NCI-H187 treated with DMSO at 0.1 percent for 48 hours (cell line): ENCODE data around the gene TMEM92.

Source experiments
- DNase-seq: peaks from one replicate; lab custom pipeline; 2025; lab: John Stamatoyannopoulos, UW

TMEM92 gene

DNA sequence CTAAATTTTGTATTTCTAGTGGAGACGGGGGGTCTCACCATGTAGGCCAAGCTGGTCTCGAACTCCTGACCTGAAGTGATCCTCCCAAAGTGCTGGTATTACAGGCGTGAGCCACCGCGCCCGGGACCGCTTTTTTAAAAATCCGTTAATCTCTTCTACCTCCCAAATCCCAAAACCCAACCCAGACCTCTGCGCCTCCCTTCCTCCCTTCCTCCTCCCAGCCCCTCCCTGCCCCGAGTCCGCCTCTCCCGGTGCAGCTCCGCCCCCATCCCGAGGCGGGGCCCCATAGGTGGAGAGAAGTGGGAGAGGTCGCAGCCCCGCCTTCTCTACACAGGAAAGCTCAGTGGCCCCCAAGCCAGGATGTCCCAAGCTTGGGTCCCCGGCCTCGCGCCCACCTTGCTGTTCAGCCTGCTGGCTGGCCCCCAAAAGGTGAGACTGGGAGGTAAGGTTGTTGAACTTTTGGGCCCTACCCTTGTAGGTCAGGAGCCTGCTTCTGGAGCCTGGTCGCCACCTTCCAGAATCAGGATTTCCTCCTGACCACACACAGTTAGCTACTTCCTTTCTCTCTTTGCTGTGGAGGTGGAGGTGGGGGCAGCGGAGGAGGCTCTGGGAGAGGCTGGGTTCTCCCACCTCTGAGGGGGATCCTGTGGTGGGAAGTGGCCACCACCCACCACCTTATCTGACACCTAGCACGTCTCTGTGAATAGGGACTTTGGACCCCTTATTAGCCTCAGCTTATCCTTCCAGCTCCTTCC lies at the start of gene TMEM92:
TSS of gene TMEM92 (plus strand) at position 325 of the 755 bp plus-strand sequence. CDS start at position 361, 36 bp downstream.
- DNase-seq, result no peak

DNA sequence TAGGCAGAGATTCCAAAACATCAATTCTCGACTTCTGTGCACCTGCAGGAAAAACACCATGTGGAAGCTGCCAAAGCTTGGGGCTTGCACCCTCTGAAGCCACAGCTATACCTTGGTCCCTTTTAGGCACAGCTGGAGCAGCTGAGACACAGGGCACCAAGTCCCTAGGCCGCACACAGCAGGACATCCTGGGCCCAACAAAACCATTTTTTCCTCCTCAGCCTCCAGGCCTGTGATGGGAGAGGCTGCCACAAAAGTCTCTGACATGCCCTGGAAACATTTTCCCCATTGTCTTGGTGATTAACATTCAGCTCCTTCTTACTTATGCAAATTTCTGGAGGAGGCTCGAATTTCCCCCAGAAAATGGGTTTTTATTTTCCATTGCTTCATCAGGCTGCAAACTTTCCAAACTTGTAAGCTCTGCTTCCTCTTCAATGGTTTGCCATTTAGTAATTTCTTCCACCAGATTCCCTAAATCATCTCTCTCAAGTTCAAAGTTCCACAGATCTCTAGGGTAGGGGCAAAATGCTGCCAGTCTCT lies 48.5 kb upstream of the TMEM92 start:
- DNase-seq, result no peak

DNA sequence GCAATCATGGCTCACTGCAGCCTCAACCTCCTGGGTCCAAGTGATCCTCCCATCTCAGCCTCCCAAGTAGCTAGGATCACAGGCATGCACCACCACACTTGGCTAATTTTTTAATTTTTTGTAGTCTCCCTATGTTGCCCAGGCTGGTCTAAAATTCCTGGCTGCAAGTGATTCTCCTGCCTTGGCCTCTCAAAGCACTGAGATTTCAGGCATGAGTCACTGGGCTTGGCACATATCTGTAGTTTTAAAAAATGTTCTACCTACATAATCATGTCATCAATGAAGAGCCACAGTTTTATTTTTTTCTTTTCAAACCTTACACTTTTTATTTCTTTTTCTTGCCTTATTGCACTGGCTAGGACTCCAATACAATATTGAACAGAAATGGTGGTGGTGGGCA lies 39.7 kb upstream of the TMEM92 start:
- DNase-seq, result no peak

DNA sequence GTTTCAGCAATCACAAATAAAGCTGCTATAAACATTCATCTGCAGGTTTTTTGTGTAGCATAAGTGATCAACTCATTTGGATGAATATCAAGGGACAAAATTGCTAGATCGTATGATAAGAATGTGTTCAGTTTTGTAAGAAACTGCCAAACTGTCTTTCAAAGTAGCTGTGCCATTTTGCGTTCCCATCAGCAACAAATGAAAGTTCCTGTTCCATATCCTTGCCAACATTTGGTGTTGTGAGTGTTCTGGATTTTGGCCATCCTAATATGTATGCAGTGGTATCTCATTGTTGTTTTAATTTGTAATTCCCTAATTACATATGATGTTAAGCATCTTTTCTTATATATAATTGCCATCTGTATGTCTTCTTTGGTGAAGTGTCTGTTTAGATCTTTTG lies 36.4 kb upstream of the TMEM92 start:
- no peak for DNase-seq

DNA sequence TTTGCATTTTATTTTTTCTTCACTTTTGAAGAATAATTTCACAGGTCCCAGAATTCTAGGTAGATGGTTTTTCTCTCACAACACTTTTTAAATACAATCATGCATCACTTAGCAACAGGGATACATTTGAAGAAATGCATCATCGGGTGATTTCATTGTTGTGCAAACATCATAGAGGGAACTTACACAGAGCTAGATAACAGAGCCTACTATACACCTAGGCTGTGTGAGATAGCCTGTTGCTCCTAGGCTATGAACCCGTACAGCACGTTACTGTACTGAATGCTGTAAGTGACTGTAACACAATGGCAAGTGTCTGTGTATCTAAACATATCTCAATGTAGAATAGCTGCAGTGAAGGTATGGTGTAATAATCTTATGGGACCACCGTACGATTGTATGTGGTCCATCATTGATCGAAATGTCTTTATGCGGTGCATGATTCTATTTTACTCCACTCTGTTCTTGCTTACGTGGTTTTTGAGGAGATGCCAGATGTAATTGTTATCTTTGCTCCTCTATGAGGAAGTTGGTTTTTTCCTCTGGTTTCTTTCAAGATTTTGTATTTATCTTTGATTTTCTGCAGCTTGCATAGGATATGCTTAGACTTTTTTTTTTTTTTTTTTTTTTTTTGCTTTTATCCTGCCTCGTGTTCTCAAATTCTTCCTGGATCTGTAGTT lies 35.5 kb upstream of the TMEM92 start:
- no peak for DNase-seq

DNA sequence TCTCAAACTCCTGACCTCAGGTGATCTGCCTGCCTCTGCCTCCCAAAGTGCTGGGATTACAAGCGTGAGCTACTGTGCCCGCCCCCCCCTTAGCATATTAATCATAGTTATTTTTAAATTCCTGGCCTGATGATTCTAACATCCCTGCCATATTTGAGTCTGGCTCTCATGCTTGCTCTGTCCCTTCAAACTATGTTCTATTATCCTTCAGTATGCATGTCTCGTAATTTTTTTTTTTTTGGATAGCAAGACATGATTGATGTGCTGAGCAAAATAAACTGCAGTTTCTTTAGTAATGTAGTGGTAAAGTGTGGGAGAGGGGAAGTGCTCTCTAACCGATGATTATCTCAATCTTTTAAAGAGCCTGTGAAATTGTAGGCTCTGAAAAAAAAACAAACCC lies 34.3 kb upstream of the TMEM92 start:
- no peak for DNase-seq

DNA sequence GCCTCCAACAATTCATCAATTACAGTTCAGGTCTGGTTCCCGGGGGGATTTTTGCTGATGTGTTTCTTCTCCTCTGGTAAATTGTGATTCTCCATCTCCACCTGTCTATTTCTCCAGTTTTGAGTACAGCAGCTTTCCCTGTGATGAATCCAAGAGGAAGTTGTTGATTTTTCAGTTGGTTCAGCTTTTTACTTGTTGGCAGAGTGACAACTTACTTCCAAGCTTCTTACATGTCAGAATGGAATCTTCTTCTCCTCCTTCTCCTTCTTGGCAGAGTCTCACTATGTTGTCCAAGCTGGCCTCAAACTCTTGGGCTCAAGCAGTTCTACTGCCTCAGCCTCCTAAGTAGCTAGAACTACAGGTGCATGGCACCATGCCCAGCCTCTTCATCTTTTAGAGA lies 33.4 kb upstream of the TMEM92 start:
- DNase-seq, result no peak

DNA sequence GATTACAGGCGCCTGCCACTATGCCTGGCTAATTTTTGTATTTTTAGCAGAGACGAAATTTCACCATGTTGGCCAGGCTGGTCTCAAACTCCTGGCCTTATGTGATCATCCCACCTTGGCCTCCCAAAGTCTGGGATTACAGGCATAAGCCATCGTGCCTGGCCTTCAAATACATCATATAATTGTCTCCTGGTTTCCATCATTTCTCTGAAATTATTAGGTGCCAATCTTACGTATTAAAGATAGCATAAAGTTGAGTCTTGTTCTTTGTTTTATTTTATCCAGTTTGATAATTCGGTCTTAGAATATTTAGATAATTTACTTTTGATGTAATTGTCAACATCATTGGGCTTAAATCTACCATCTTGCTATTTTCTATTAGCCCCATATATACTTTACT lies 32.8 kb upstream of the TMEM92 start:
- DNase-seq, result no peak

DNA sequence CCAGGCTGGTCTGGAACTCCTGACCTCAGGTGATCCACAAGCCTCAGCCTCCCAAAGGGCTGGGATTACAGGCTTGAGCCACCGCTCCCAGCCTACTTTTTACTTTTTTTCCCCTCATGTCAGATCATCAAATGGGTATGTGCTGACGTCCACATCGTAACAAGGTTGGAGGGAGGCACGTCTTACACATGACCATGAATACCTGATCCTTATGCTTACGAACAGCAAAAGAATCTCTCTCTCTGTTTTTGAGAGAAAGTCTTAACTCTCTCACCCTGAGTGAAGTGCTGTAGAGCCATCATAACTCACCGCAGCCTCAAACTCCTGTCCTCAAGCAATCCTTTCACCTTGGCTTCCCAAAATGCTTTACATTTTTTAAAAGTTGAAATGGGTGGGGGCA lies 29.5 kb upstream of the TMEM92 start:
- DNase-seq, result no peak

DNA sequence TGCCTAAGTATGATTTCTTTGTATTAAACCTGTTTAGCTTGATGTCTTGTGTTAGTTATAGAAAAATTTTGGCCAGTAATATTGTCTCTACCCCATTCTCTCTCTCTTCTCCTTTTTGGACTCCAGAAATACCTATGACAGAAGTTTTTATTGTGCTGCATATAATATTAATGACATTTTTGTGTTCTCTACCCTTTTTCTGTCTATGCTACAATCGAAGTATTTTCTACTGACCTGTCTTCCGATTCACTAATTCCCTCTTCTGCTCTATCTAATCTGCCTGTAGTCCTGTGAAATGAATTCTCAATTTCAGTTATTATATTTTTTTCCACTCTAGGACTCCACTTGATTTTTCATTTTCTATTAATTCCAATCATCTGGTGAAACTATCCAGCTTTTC lies 26.0 kb upstream of the TMEM92 start:
- no peak for DNase-seq

DNA sequence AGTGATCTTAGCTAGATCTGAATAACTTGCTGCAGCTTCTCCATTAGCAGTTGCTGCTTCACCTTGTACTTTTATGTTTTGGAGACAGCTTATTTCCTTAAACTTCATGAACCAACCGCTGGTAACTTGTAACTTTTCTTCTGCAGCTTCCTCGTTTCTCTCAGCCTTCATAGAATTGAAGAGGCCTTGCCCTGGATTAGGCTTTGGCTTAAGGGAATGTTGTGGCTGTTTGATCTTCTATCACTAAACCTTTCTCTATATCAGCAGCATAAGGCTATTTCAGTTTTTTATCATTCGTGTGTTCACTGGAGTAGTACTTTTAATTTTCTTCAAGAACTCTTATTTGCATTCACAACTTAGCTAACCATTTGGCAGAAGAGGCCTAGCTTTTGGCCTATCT lies 21.5 kb upstream of the TMEM92 start:
- DNase-seq, result no peak

DNA sequence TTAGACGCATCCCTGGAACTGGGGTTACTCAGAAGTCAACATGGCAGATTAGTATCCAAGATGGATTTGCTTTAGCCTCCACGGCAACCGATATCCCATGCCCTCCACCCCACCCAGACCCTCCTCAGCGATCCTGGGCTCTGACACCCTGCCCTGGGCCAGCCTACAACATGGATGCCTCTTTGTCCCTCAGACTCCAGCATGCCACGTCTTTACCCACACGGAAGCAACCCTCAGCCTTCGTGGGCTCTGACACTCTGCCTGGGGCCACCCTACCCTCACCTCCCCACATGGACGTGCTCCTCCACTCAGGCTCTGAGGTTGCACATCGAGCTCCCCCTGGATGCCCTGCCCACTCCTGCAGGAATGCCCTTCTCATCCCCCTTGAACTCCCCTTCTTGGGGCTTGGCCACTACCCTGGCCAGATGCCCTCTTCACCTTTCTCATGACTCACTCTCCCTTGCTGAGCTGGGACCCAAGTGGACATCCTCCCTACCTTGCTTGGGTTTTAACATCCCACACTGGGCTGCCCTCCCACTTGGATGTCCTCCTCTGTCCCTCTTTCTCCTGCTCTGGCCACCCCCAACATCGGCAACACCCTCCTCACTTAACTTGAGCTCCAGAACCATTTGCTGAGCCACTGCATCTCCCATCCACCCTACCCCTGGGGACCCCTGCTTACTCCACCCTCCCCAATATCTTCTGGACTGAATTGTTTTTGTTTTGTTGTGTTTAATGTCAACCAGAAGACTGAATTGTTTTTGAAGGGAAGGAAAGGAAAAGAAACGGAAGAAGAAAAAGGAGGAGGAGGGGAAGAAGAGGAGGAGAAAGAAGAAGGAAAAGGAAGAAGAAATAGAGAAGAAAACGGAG lies 18.3 kb upstream of the TMEM92 start:
- DNase-seq, result no peak

DNA sequence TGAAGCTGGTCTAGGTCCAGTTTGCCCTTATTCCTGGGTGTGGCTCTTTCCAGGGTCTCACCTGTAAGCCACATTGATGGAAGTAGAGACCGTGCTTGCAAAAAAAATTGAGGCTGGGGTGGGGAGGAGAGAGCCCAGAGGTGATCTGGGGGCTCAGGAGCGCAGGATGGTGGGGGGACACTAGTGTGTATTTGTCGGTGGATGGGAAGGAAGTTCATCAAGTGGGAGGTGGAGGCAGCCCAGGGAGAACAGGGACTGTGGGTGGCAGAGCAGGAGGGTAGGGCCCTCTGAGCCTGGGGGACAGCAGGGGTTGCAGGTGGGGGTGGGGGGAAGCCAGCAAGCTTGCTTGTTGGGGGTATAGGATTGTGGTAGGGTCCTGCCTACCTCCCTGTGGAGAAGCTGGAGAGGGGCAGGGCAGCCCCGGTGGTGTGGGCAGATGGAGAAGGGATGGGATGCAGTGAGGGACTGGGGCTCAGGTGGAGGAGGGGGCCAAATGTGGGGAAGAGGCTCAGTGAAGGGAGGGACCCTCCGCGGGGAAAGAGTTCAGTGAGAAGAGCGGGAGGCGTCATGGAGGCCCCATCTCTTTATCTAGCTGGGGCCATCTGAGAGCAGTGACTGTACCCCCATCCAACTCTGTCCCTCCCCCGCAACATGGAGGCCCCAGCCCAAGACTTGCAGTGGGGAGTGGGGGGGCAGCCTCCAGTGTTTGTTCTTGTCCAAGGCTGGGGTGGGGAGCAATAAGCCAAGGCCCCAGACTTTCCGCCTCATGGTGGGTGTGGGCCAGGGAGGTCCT lies 17.2 kb upstream of the TMEM92 start:
- no peak for DNase-seq

DNA sequence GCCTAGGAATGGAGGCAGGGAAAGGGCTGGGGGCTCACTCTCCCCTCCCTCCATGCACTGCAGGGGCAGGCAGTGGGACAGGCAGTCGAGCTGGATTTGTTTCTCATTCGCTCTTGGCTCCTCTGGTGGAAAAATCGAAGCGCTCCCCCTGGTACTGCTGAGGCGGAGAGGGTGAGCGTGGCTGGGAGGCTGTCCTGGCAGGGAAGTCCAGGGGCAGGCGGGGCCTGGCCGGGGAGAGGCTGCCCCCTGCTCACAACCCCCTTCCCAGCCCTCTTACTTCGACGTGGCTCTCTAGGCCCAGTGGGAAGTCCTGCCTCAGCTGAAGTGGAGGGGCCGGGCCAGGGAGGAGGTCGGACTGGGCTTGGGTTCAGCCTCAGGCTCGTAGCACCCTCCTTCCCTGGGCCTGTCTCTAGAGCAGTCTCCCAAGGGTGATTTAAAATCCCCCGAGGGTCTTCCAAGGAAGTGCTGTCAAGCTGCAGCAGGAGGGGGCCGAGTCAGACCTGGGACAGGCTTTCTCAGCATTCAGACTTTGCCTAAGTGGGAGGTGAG lies 16.5 kb upstream of the TMEM92 start:
- DNase-seq, result no peak

DNA sequence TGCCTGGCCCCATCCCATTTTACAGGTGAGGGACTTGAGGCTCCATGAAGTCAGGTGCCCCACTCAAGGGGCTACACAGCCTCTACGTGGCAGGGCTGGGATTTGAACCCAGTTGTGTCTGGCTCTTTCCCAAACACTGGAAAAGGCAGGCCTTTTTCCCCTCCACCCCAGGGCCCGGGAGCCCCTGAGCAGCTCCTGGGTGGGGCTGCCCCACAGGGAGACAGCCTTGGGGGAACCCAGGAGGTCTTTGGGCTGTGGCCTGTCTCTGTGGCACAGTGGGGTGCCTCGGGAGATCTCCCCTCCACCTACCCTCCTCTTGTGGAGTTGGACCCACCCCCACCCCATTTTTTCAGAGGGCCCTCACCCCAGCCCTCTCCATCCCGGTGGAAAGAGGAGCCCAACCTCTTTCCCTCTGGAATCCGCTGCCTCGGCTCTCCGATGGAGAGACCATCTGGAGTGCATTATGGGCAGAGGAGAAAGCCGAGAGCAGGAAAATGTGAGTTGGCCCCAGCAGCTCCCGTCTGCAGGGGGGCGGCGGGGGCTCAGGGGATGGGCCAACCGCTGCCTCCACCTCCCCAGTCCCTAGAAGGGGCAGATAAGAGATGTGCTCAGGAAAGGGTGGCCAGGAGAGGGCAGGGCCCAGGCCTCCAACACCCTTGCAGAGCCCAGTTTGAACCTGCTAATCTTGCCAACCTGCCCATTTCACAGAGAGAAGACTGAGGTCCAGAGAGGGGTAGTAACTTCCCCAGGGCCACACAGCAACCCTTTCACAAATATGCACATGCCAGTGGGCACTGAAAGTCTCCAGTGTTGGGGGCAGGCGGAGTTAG lies 15.4 kb upstream of the TMEM92 start:
- no peak for DNase-seq

DNA sequence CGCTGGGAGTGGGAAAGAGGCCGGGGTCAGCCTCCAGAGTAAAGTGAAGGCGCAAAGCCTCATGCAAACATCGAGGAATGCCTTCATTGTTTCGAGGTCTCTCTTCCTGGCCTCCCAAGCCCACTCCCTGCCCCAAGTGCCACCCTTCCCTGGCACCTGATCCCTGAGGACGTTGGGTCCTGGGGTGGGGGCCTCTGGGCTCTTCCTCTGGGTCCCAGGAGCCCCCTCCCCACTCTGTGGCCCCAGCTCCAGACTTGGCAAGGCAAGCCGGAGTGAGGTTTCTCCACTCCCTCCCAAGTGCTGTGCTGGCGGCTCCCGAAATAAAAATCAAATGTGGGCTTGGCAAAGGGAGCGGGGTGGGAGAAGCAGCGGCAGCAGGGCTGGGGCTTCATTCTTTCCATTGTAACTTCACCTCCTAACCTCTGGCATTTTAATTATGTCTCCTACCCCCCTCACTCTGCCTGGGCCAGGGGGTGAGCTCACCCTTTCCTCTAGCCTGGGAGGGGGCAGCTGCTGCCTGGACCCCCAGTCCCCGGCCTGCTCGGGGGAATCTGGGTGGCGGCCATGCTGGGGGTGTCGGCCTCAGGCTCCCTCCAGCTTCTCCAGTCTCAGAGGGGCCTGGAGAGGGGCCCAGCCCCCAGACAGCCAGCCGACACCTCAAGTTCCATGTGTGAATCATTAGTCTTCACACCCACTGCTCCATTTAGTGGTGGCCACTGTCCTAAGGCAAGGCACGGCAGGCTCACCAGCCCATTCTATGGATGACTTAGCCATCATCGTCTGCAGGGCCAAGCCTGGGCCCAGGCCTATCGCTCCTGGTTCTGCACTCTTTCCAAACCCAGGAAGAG lies 14.6 kb upstream of the TMEM92 start:
- DNase-seq, result no peak

DNA sequence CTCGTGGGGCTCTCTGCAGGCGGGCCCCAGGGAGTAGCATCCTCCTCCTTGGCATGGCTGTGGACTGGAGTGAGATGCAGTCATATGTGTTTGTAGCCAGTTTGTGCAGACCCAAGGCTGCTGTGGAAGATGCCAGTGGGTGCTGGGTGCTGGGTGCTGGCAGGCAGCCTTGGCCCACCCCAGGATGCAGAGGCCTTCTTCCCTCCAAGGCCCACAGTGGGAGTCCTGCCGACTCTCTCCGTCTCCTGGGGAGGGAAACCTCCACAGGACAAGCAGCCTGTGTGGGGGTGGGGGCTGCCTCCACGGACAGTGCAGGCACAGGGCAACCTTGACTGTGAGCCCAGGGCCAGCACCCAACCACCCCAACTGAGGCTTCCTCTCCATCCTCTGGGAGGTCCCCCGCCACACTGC lies 13.8 kb upstream of the TMEM92 start:
- DNase-seq, result no peak

DNA sequence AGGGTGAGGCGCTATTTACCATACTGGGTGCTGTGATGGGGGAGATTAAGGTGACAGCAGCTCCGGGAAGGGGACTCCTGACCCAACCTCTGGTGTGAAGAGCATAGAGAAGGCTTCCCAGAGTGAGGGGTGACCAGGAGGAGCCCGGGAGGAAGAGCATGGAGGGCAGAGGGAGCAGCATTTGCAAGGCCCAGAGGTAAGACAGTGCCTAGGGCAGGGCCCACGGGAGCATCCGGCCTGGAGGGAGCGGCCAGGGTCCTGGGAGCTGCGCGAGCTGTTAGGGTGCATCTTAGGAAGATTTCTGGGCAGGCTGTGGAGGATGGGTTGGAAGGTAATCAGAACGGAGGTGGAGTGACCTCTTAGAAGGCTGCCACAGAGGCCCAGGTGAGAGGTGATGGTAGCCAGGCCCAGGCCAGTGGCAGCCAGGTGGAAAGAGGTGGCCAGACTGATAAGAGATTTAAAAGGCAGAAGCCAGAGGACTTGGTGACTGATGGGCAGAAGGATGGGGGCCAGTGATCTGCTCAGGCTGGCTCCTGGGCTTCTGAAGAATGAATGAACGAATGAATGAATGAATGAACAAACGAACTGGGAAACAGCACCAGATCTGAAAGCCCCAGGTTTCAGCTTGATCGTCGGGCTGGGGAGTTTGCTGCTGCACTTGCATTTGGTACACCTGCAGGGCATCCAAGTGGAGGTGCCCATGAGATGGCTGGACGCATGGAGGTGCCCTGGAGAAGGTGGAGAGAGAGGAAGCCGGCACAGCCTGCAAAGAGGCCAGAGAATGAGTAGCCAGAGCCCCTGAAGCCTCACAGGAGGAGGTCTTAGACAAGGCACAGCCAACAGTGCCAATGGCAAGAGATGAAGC lies 13.0 kb upstream of the TMEM92 start:
- DNase-seq, result no peak
